HUES6 (cell line): ENCODE results near the gene CEMP1.

ENCODE experiments used
- H3K27ac ChIP-seq: 2 replicates; pipeline ENCODE4 v1.7.0; 2013; ENCODE audit warnings: low read depth, mild to moderate bottlenecking, low read length, inconsistent platforms
- H3K27me3 ChIP-seq: 2 replicates; pipeline ENCODE4 v1.6.1; 2013; ENCODE audit warnings: low read length; ENCODE audit not compliant: control insufficient read depth, insufficient read depth
- H3K36me3 ChIP-seq: 2 replicates; pipeline ENCODE4 v1.6.1; 2013; ENCODE audit warnings: low read length; ENCODE audit not compliant: control insufficient read depth, insufficient read depth
- H3K4me1 ChIP-seq: 2 replicates; pipeline ENCODE4 v1.6.1; 2013; ENCODE audit warnings: low read length; ENCODE audit not compliant: control insufficient read depth, insufficient read depth
- H3K4me3 ChIP-seq: 2 replicates; pipeline ENCODE4 v1.5.1; 2013; ENCODE audit warnings: low read depth, low read length
- H3K9ac ChIP-seq: one replicate; pipeline ENCODE4 v1.6.1; 2013; ENCODE audit warnings: mild to moderate bottlenecking, low read length
- H3K9me3 ChIP-seq: 2 replicates; pipeline ENCODE4 v1.6.1; 2013; ENCODE audit warnings: low read depth, low read length; ENCODE audit not compliant: control insufficient read depth, insufficient read depth

Gene CEMP1

DNA sequence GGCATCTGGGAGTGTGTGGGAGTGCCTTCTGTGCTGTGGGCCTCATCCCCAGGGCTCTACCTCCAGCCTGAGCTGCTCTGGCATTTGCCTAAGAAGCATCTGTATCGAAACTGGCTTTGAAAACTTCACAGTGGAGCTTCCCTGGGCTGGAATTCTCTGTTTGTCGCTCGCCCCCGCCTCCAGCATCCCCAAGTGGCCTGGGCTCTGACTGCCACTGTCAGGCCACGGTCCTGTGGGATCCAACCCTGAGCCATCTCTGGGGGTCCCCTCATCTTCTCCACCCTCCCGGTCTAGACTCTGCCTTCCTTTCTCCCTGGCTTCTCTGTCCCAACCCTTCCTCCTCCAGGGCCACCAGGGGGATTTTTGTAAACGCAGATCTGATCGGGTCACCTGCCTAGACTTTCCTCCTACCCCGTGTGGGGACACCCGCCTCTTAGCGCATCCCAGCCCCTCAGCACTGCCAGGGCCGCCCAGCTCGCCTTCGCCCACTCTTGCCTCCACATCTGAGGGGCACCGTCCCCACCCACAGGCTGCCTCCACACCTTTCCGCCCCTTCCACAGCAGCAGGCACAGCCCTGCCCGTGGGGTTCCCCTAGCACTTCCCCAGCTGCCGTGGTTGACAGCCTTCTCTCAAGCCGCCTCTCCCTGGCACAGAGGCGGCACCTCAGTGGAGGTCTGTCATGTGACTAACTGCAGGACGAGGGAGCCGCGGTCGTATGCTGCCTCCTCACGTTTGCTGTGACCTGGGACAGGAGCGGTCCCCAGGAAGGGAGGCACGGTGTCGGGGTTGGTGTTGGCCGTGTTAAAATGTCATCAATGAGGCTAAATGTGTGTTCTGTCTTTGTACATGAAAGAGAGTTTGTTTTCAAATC, 44.3 kb downstream of the CEMP1 start:
- Histone ChIP-seq H3K27ac (no peak overlapping the region), H3K9ac (no peak overlapping the region), H3K27me3 (no peaks in the 10 kb centered on the region), H3K4me1 (peaks cover 11% of the 10 kb centered on the region), H3K9me3 (no peaks in the 10 kb centered on the region), H3K4me3 (no peak overlapping the region), H3K36me3 (no peaks in the 10 kb centered on the region)

DNA sequence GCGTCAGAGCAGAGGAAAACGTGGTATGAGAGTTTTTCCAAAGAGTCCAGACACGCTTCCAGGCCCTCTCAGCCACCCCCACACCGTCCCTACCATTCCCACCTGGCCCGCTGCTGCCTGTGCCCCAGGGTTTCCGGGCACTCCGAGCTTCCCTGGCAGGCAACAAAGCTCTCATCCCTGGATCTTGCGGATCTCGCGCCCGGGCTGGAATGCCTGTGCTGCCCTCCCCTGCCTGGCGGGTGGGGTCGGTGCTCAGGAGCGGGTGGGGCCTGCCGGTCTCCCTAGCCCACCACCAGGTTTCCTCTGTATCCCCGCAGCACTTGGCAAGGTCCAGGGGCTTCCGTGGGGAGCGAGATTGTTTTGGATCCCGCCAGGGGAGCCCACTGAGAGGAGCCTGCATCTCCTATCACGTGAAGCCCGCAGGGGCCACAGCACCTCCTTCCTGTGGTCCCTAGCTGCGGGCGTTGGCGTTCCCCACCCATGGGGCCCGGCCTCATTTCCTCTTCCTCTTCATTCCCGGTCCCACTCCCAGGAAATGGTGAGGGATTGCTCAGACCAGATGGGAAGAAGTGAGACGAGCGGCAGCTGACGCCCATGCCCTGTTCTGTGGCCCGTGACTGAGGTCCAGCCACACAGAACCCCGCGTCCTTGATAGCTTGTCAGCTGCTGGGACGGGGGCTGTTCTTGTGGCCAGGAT, 45.2 kb downstream of the CEMP1 start:
- no peaks in the 10 kb centered on the region for H3K9me3 ChIP-seq
- no peaks in the 10 kb centered on the region for H3K27me3 ChIP-seq
- H3K36me3 ChIP-seq: no peaks in the 10 kb centered on the region
- H3K4me3 ChIP-seq: no peak overlapping the region
- no peak overlapping the region for H3K9ac ChIP-seq
- H3K4me1 ChIP-seq: peaks cover 11% of the 10 kb centered on the region
- no peak overlapping the region for H3K27ac ChIP-seq

DNA sequence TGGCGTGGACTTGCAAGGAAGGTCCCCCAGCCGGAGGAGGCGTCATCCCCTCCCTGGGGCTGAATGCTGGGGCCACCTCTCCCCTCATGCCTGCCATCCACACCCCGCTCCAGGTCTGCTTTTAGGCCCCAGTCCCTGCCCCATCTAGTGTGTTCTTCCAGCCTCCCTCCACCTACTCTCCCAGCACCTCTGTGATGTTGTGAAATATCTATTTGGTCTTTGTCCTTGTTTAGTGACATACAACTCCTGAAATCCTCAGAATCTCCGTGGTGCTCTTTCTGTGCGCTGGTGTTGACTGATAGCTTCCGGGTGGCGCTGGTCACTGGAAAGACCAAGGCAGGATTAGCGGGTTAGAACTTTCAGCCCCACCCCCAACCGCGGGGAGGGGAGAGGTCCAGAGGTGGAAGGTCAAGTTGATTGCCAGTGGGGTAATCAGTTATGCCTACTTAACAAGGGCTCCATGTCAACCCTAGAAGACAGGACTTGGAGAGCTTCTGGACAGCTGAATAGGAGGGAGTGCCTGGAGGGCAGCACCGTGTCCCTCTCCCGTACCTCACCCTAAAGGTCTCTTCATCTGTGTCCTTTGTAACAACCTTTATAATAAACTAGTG, 46.2 kb downstream of the CEMP1 start:
- Histone ChIP-seq H3K9ac (no peak overlapping the region), H3K4me1 (peaks cover 11% of the 10 kb centered on the region), H3K4me3 (no peak overlapping the region), H3K9me3 (no peaks in the 10 kb centered on the region), H3K36me3 (no peaks in the 10 kb centered on the region), H3K27ac (no peak overlapping the region), H3K27me3 (no peaks in the 10 kb centered on the region)

DNA sequence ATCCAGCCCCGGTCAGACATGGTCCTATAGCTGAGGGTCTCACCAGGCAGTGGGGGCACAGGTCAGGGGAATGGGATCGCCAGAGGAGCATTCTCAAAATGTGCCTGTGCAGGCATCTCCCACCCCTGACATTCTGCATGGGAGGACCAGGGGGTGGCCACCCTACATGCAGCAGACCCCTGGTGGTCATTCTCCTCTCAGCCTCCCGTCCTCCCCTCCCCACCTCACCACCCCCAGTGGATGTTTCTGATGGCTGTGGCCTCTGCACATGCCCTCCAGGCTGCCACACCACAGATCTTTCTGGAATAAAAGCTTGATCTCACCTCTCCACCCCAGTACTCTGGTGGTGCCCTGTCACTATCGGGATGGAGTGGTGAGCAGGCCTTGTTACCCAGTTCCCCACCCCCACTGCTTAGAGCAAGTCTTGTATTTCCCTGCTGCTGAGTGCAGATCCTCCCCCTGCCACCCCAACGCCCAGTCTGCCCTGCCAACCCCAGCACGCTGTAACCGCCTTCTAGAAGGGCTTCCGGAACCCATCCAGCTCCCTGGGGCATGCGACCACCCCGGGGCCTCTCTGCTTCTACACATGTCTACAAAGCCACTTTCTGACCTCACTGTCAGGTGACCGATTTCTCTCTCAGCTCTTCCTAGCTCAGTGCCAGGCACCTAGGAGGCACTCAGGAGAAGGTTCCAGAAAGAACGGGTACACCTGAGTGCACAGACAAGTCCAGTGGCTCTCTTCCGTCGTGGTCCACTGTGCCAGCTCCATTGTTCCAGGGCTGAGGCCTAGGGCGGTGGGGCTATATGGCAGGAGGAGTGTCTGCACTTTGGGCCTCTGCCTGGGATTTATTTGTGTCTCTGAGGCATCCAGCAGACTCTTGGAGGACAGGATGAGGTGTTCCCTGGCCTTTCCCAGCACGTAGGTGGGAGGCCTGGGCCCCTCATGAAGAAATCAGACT, 47.0 kb downstream of the CEMP1 start:
- H3K4me1 ChIP-seq: peaks cover 11% of the 10 kb centered on the region
- no peaks in the 10 kb centered on the region for H3K9me3 ChIP-seq
- no peak overlapping the region for H3K9ac ChIP-seq
- no peaks in the 10 kb centered on the region for H3K27me3 ChIP-seq
- no peak overlapping the region for H3K27ac ChIP-seq
- H3K4me3 ChIP-seq: no peak overlapping the region
- H3K36me3 ChIP-seq: no peaks in the 10 kb centered on the region

DNA sequence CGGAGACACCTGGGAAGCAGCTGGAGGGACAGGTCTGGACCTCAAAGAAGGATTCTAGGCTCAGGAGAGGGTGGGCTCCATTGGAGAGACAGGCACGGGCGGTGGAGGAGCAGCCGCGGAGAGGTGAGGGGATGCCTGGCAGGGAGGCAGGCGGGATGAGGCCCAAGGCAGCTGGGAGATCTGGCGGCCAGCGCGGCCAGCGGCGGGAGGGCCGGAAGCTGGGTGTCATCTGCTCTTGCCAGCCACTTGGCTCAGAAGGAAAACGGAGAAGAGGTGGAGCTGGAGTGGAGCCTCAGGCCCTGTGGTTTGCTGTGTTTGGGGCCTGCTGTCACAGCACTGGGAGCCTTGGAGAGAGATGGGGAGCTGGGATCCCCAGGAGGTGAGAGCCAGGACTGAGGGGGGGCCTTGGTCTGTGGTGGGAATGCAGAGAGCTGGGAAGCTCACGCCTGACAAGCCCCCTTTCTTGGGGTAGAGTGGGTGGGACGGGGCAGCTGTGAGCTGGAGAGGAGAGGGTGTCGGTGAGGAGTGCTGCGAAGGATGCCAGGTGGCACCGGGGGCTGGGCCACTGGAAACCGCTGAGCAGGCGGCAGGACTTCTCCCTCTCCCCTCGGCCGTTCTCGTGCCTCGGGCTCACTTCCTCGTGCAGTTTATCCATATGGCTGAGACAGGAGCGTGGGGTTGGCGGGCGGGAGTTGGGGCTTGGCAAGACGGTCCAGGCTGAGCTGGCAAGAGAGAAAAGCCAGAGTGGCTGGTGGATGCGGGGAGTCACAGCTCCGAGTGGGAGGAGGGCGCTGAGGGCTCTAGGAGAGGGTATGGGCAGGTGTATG, 48.3 kb downstream of the CEMP1 start:
- H3K9ac ChIP-seq: no peak overlapping the region
- H3K27ac ChIP-seq: no peak overlapping the region; the same call in 1 of the 2 replicates
- no peaks in the 10 kb centered on the region for H3K36me3 ChIP-seq
- H3K27me3 ChIP-seq: no peaks in the 10 kb centered on the region
- H3K4me3 ChIP-seq: no peak overlapping the region
- no peaks in the 10 kb centered on the region for H3K9me3 ChIP-seq
- peaks cover 11% of the 10 kb centered on the region for H3K4me1 ChIP-seq

DNA sequence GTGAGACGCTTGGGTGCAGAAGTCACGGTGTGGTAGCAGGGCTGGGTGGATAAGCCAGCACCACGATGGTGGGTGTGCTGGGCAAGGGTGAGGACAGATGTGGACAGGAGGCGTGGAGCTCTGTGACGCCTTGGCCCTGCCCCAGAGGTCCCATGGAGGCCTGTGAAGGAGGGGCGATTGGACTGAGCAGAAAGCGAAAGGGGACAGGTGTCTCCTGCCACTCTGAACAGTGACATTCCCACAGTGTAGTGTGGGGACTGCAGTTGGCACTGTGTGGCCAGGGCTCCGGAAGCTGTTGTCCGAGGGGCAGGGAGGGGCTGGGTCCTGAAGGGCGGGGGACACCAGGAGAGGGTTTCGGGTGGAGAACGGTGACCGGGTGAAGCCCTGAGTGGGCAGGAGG, 49.0 kb downstream of the CEMP1 start:
- Histone ChIP-seq H3K9ac (no peak overlapping the region), H3K27me3 (no peaks in the 10 kb centered on the region; the same call in 1 of the 2 replicates), H3K36me3 (no peaks in the 10 kb centered on the region), H3K4me3 (no peak overlapping the region), H3K27ac (no peak overlapping the region), H3K9me3 (no peaks in the 10 kb centered on the region), H3K4me1 (peaks cover 4% of the 10 kb centered on the region)

DNA sequence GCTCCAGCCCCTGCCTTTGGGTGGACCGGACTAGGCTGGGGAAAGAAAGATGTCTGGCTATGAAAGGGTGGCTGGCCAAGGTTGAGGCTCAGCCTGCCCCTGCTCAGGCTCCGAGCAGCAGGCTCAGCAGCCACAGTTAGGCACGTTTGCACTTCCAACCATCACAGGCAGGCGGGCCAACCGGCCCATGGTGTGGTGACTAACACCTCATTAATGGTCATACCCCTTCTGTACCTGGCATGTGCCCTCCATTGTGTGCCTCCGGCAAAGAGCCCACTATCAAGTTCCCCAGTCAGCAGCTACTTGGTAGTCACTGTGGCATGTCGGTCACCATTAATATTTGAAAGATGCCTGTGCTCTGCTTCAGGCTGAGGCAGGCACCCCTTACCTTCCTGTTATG, 49.5 kb downstream of the CEMP1 start:
- H3K36me3 ChIP-seq: no peaks in the 10 kb centered on the region
- H3K9me3 ChIP-seq: no peaks in the 10 kb centered on the region
- no peak overlapping the region for H3K4me3 ChIP-seq
- H3K4me1 ChIP-seq: no peaks in the 10 kb centered on the region
- no peak overlapping the region for H3K9ac ChIP-seq
- H3K27ac ChIP-seq: no peak overlapping the region
- peaks cover 1% of the 10 kb centered on the region; the same call in 1 of the 2 replicates for H3K27me3 ChIP-seq

DNA sequence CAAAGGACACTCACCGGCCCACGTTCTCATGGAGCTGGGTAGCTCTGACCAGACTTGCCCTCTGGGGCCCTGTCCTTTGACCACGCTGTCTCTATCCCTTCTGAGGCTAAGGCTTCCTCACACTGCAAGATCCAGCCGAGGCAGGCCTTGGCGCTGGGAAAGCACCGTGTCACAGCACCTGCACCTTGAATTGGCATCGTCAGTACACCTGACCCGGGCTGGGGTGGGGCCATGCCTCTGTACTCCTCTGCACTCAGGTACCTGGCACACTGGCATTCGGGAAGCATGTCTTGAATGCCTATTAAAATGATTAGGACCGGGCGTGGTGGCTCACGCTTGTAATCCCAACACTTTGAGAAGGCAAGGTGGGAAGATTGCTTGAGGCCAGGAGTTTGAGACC, 50.3 kb downstream of the CEMP1 start:
- Histone ChIP-seq H3K4me3 (no peak overlapping the region), H3K36me3 (no peaks in the 10 kb centered on the region), H3K27me3 (peaks cover 9% of the 10 kb centered on the region; the same call in 1 of the 2 replicates), H3K27ac (no peak overlapping the region), H3K9me3 (no peaks in the 10 kb centered on the region), H3K4me1 (no peaks in the 10 kb centered on the region), H3K9ac (no peak overlapping the region)
